ENCODE results near the gene RUSC1. TPM values are rescaled to one million over a fixed set of nuclear protein-coding genes. Genes with fewer than 3 reads are reported as not detected.

RUSC1 gene
- total RNA-seq, 1 donor from 2014 or later, result 35.4 TPM

- Mint-ChIP-seq H3K36me3 (ENCODE audit: unreplicated experiment) (no peaks in the 10 kb centered on the region), H3K27ac (ENCODE audit: unreplicated experiment) (no peak within 1 kb of the TSS), H3K27me3 (ENCODE audit: unreplicated experiment) (no peaks in the 10 kb centered on the region), H3K9me3 (ENCODE audit: unreplicated experiment) (no peaks in the 10 kb centered on the region), H3K4me1 (ENCODE audit: unreplicated experiment) (peaks cover 20% of the 10 kb centered on the region), H3K4me3 (ENCODE audit: unreplicated experiment) (peak within 1 kb of the TSS; percentile 76)
- peak; percentile 89 for TF ChIP-seq CTCF (IDR thresholded peaks at IDR 0.05)
- peak; percentile 99 for DNase-seq (ENCODE audit: extremely low spot score, unreplicated experiment)
Measured at GRCh38 chr1:155277070-155277901, 43.4 kb upstream of the RUSC1 start, which contains the start of gene HCN3. Gene HCN3, plus strand, starts transcription at chr1:155277463. Its CDS starts 128 bp downstream, at chr1:155277591.

GRCh38 chr1:155277902-155278688 lies 42.6 kb upstream of the RUSC1 start:
- Mint-ChIP-seq H3K27me3 (ENCODE audit: unreplicated experiment) (no peaks in the 10 kb centered on the region), H3K4me1 (ENCODE audit: unreplicated experiment) (peaks cover 14% of the 10 kb centered on the region), H3K27ac (ENCODE audit: unreplicated experiment) (no peak overlapping the region), H3K4me3 (ENCODE audit: unreplicated experiment) (peak overlapping the region; percentile 76), H3K36me3 (ENCODE audit: unreplicated experiment) (no peaks in the 10 kb centered on the region), H3K9me3 (ENCODE audit: unreplicated experiment) (no peaks in the 10 kb centered on the region)
- TF ChIP-seq CTCF (IDR thresholded peaks at IDR 0.05), result no peak
- no peak for DNase-seq (ENCODE audit: extremely low spot score, unreplicated experiment)

GRCh38 chr1:155278689-155279160 lies 42.0 kb upstream of the RUSC1 start:
- no peak overlapping the region for H3K27ac Mint-ChIP-seq (ENCODE audit: unreplicated experiment)
- peak overlapping the region; percentile 76 for H3K4me3 Mint-ChIP-seq (ENCODE audit: unreplicated experiment)
- TF ChIP-seq CTCF (IDR thresholded peaks at IDR 0.05), result no peak
- no peaks in the 10 kb centered on the region for H3K27me3 Mint-ChIP-seq (ENCODE audit: unreplicated experiment)
- no peaks in the 10 kb centered on the region for H3K9me3 Mint-ChIP-seq (ENCODE audit: unreplicated experiment)
- DNase-seq (ENCODE audit: extremely low spot score, unreplicated experiment), result no peak
- no peaks in the 10 kb centered on the region for H3K36me3 Mint-ChIP-seq (ENCODE audit: unreplicated experiment)
- H3K4me1 Mint-ChIP-seq (ENCODE audit: unreplicated experiment), result peaks cover 10% of the 10 kb centered on the region

- Mint-ChIP-seq H3K36me3 (ENCODE audit: unreplicated experiment) (no peaks in the 10 kb centered on the region), H3K27me3 (ENCODE audit: unreplicated experiment) (no peaks in the 10 kb centered on the region), H3K4me1 (ENCODE audit: unreplicated experiment) (peaks cover 7% of the 10 kb centered on the region), H3K27ac (ENCODE audit: unreplicated experiment) (no peak overlapping the region), H3K9me3 (ENCODE audit: unreplicated experiment) (no peaks in the 10 kb centered on the region), H3K4me3 (ENCODE audit: unreplicated experiment) (no peak overlapping the region)
- DNase-seq (ENCODE audit: extremely low spot score, unreplicated experiment), result no peak
- TF ChIP-seq CTCF (IDR thresholded peaks at IDR 0.05), result no peak
Measured at GRCh38 chr1:155279268-155279667, 41.4 kb upstream of the RUSC1 start.

Data from osteocyte (in vitro differentiated cells).